Urothelium cell line (cell line): Measurements from ENCODE around the gene OR6P1.

ENCODE experiments used
- DNase-seq: peaks from one replicate; pipeline ENCODE4 v3.0.0; 2011; ENCODE audit warnings: low spot score, mixed read lengths
- FAIRE-seq: peaks from 2 replicates; lab custom pipeline; 2011; peaks lifted over from hg19 to GRCh38; lab: Jason Lieb, UNC

OR6P1 gene

GRCh38 chr1:158570480-158570879 is at the start of gene OR6P1:
OR6P1 (minus strand) TSS chr1:158570580; CDS start chr1:158563604, 6,976 bp downstream.
- FAIRE-seq = no peak
- no peak for DNase-seq

GRCh38 chr1:158613764-158614163 is 43.4 kb upstream of the OR6P1 start:
- FAIRE-seq (no peak), DNase-seq (no peak)

GRCh38 chr1:158611916-158612315 is 41.5 kb upstream of the OR6P1 start:
- FAIRE-seq (no peak), DNase-seq (no peak)

GRCh38 chr1:158607296-158607695 is 36.9 kb upstream of the OR6P1 start:
- DNase-seq (no peak), FAIRE-seq (no peak)

GRCh38 chr1:158604968-158605367 is 34.6 kb upstream of the OR6P1 start, which contains the start of gene OR10Z1:
OR10Z1 (plus strand) TSS chr1:158605268; CDS start chr1:158606439, 1,171 bp downstream.
- FAIRE-seq = no peak
- DNase-seq = no peak

- no peak for FAIRE-seq
- no peak for DNase-seq
Observed at GRCh38 chr1:158600735-158601134, 30.4 kb upstream of the OR6P1 start.

- DNase-seq (no peak), FAIRE-seq (no peak)
Observed at GRCh38 chr1:158586942-158587341, 16.6 kb upstream of the OR6P1 start.

GRCh38 chr1:158583962-158584361 is 13.6 kb upstream of the OR6P1 start:
- DNase-seq = no peak
- no peak for FAIRE-seq

GRCh38 chr1:158579733-158580132 is 9.4 kb upstream of the OR6P1 start, which contains the start of gene OR10X1:
OR10X1 (minus strand) TSS chr1:158579899; CDS start chr1:158579899, 0 bp downstream.
- FAIRE-seq (no peak), DNase-seq (no peak)

GRCh38 chr1:158577561-158577960 is 7.2 kb upstream of the OR6P1 start:
- DNase-seq (no peak), FAIRE-seq (no peak)

- no peak for FAIRE-seq
- no peak for DNase-seq
Observed at GRCh38 chr1:158572226-158572625, 1.8 kb upstream of the OR6P1 start.

- no peak for FAIRE-seq
- DNase-seq = no peak
Observed at GRCh38 chr1:158564608-158565007, 5.8 kb downstream of the OR6P1 start.

GRCh38 chr1:158563853-158564252 is 6.5 kb downstream of the OR6P1 start:
- no peak for FAIRE-seq
- DNase-seq = no peak

GRCh38 chr1:158559696-158560095 is 10.7 kb downstream of the OR6P1 start:
- no peak for DNase-seq
- no peak for FAIRE-seq

- DNase-seq (no peak), FAIRE-seq (no peak)
Observed at GRCh38 chr1:158554352-158554751, 16.0 kb downstream of the OR6P1 start, which contains the start of gene OR6Y1. OR6Y1 (minus strand) TSS chr1:158554405; CDS start chr1:158548105, 6,300 bp downstream.

- FAIRE-seq (no peak), DNase-seq (no peak)
Observed at GRCh38 chr1:158552296-158552695, 18.1 kb downstream of the OR6P1 start.

GRCh38 chr1:158547533-158547932 is 22.8 kb downstream of the OR6P1 start:
- DNase-seq = no peak
- FAIRE-seq = peak; percentile 32

GRCh38 chr1:158537609-158538008 is 32.8 kb downstream of the OR6P1 start:
- no peak for DNase-seq
- no peak for FAIRE-seq

GRCh38 chr1:158534496-158534895 is 35.9 kb downstream of the OR6P1 start:
- DNase-seq = no peak
- FAIRE-seq = no peak

GRCh38 chr1:158527190-158527815 is 43.1 kb downstream of the OR6P1 start:
- FAIRE-seq = no peak
- peak; percentile 9 for DNase-seq

GRCh38 chr1:158521666-158522058 is 48.7 kb downstream of the OR6P1 start:
- DNase-seq = no peak
- no peak for FAIRE-seq

- FAIRE-seq = no peak
Observed at GRCh38 chr1:158520955-158521665, 49.3 kb downstream of the OR6P1 start.

More at GRCh38 chr1:158520955-158521665, 49.3 kb downstream of the OR6P1 start:
- no peak for DNase-seq
